Body of pancreas (tissue), 4 donors: ENCODE results near the gene ANKRD44.

Experiments
- POLR2A ChIP-seq, 3 donors: fragments of 450-650 bp; IDR thresholded peaks; one replicate each; pipeline ENCODE4 v1.6.1; 2016; ENCODE audit warnings: antibody characterized with exemption in 3 of 3, mild to moderate bottlenecking in 2 of 3
- TF ChIP-seq, protein P1 (sequence below), 7 experiments: fragments of 450-650 bp in 4 of 7; fragments of 200-600 bp in 3 of 7; sonication (generic) in 3 of 7; IDR thresholded peaks; one replicate each; pipeline ENCODE4 v1.5.1; 2016 to 2019; ENCODE audit warnings: antibody characterized with exemption in 7 of 7

DNA sequence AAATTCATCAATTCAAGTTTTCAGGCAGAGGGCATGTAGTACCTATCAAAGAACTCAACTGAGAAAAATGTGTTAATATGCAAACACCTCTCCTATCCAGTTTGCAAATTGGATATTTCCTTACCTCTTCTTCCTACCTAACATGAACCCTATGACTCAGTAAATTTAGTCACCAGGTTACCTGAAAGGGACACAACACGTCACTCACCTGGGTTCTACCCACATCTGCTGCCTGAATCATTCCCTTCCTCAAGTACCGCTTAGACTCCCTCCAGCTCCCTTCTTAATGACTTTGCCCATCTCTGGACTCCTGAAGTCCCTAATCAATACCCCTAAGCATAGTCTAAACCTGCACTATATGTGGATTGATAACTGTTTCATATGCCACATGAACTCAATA lies 10.4 kb downstream of the ANKRD44 start:
- TF ChIP-seq, protein P1, sequence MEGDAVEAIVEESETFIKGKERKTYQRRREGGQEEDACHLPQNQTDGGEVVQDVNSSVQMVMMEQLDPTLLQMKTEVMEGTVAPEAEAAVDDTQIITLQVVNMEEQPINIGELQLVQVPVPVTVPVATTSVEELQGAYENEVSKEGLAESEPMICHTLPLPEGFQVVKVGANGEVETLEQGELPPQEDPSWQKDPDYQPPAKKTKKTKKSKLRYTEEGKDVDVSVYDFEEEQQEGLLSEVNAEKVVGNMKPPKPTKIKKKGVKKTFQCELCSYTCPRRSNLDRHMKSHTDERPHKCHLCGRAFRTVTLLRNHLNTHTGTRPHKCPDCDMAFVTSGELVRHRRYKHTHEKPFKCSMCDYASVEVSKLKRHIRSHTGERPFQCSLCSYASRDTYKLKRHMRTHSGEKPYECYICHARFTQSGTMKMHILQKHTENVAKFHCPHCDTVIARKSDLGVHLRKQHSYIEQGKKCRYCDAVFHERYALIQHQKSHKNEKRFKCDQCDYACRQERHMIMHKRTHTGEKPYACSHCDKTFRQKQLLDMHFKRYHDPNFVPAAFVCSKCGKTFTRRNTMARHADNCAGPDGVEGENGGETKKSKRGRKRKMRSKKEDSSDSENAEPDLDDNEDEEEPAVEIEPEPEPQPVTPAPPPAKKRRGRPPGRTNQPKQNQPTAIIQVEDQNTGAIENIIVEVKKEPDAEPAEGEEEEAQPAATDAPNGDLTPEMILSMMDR (IDR thresholded peaks at IDR 0.05), result no peak
- no peak for TF ChIP-seq POLR2A (IDR thresholded peaks at IDR 0.05)
